GM11168 (cell line): Measurements from ENCODE around the gene SRMS.

Experiments
- in situ Hi-C: fragments of 300-500 bp; cut with MboI; formaldehyde crosslinking; loops from one replicate; pipeline ENCODE4 v1.12.0; 2022; ENCODE audit warnings: low sequenced_read_pairs; ENCODE audit not compliant: unreplicated experiment

Gene SRMS

GRCh38 chr20:63542031-63542559 lies 5.5 kb downstream of the SRMS start:
- in situ Hi-C loops: no loop called here

DNA sequence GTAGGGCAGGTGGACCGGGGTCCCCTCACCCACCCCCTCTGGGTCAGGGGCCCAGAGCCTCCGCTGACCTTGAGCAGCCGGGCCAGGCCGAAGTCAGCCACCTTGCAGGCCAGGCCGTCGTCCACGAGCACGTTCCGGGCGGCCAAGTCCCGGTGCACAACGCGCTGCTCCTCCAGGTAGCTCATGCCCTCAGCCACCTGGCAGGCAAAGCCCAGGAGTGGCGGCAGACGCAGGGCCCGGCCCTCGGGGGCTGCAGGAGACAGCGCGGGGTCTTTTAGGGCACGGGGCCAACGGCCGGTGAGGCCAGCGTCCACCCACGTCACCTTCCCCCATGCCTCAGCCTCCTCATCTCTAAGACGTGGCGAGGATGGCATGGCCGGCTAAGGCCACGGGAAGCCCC lies 6.2 kb downstream of the SRMS start:
- in situ Hi-C loops: no loop called here

GRCh38 chr20:63540417-63541186 lies 6.9 kb downstream of the SRMS start:
- in situ Hi-C loops: no loop called here

- in situ Hi-C loops: no loop called here
Observed at GRCh38 chr20:63539441-63540370, 7.8 kb downstream of the SRMS start.

- in situ Hi-C loops: no loop called here
Observed at GRCh38 chr20:63539092-63539430, 8.5 kb downstream of the SRMS start.

DNA sequence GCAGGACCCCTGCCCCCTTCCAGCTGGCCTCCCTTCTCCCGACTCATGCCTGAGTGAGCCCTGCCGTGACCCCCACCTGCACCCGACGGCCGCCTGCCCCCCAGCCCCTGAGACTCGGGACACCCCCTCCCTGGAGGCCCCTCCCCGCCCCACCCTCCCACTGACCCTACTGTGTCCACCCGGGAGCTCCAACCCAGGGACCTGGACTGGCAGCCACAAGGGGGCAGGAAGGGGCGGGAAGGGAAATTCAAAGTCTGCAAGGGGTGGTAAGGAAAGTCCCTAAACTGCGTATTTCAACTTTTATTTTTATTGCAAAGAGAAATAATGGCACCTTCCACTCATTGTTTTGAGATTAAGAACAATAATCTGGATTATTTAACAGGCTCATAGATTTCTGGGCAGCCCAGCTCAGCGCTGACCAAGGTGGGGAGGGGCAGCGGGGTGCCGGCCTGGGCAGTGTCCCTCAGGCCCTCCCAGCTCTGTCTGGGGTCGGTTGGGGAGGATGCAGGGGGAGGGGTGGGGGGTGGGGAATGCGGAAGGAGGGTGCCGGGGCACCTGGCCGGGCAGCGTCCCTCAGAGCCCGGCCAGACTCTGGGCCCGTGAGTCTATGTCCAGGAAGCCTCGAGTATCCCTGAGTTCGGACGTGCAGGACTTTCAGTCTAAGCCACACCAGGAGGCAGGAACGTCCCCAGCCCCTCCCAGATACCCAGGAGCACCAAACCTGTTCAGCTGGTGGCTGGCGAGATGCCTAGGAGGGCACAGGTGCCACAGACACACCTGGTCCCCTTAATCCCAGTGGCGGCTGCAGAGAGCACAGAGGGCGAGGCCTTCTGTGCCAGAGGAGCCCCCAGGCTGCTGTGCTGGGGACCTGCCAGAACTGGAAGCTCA lies 9.1 kb downstream of the SRMS start:
- in situ Hi-C loops: no loop called here

GRCh38 chr20:63537525-63538203 lies 9.9 kb downstream of the SRMS start:
- in situ Hi-C loops: no loop called here

DNA sequence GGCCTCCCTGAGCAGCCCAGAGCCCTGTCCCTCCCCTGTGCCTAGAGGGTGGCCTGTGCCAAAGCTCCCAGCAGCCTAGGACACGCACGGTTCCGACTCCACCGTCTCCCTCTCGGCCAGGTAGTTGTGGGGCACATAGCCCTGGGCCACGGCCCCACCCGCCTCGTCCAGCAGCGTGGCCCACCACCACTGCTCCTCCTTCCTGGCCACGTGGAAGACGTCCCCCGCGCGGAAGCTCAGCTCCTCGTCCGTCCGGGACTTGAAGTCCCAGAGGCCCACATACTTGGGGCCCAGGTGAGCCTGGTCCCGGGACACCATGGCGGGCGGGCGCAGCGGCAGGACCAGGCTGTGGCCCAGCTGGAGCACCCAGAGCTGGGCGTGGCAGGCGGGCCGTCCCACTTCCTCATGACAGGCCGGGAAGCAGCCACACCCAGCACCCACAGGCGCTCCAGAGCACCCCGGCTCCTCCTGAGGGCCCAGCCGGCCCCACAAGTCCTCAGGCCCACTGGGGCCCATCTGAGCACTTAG lies 10.5 kb downstream of the SRMS start, which contains the start of gene PTK6:
Gene PTK6, minus strand, starts transcription at position 380 of the 528 bp plus-strand sequence. Its CDS starts 62 bp downstream, at position 318.
- in situ Hi-C loops: no loop called here

DNA sequence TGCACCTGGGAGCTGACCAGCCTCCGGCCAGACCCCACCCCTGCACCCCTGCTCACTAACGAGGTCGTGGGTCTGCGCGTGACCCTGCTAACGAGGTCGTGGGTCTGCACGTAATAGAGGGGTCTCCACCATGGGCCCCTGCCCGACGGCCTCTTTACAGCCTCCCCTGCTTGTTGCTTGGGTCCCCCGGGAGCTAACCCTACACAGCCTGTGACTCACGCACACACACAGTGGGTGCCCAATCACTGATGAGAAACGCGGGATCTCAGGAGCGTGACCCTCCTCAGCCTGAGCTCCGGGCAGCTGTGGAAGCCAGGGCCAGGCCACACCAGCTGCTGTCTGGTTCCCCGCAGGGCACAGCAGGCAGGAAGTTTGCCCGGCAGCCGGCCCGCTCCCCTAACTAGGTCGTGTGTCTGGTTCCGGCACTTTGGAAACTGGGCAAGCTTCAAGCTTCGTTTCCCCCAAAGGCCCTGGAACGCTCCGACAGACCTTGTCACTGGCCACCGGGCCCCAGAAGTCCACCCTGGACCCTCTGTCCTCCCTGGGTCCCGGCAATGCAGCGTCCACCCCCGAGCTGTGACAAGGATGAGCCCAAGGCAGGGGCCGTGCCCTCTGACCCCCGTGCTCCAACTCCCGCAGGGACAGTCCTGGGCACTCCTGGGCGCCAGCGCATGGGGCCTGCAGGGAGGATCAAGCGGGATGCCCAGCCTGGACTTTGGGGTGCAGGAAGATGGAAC lies 11.1 kb downstream of the SRMS start:
- in situ Hi-C loops: no loop called here

DNA sequence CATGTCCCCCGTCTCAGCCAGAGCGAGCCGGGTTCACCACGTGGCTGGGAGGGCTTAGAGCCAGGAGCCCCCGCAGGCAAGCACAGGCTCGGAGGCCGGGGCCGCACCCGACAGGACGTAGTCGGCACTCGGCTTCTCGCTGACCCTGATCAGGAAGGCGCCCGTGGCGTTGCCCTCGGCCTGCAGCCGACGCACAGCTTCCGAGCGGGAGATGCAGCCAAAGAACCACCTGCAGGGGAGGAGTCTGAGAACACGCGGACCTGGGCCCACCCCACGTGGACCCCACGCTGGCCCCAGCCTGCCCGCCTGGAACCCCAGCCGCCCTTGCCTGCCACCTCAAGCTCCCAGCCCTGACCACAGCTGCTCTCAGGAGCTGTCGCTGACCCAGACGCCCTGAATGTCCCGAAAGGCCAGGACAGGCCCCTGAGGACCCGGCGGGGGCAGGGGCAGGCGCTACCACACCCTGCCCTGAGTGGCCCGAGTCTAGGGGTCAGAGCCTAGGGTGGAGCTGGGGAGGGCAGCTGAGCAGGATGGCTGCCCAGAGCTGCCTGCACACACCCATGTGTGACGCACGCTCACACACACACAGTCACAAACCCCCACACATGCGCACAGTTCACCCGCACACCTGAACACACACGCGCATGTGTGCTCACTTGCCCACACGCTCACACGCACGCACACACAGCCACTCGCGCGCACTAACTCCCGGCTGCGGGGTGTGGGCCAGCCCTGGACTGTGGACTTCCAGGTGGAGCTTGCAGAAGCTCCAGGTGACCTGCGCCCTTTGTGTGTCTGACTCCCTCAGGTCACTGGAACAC lies 12.5 kb downstream of the SRMS start:
- in situ Hi-C loops: no loop called here

- in situ Hi-C loops: no loop called here
Observed at GRCh38 chr20:63534427-63534830, 13.1 kb downstream of the SRMS start.

GRCh38 chr20:63533871-63534393 lies 13.6 kb downstream of the SRMS start:
- in situ Hi-C loops: no loop called here

DNA sequence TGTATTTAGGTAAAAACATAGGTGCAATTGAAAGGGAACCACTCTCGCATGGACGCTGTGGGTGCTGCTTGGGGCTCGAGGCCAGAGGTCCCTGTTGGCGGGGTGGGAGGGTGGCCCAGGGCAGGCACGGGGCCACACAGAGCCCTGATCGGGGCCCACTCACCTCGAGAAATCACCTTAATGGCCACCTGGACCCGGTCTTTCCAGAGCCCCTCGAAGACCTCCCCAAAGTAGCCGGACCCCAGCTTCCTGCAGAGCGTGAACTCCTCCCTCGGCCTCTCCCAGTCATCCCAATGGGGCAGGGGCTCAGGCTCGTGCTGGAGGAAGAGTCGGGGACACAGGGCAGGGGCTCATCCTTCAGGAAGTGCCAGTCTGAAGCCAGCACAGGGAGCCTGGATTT lies 14.2 kb downstream of the SRMS start:
- in situ Hi-C loops: no loop called here

- in situ Hi-C loops: no loop called here
Observed at GRCh38 chr20:63532449-63532971, 15.0 kb downstream of the SRMS start.

DNA sequence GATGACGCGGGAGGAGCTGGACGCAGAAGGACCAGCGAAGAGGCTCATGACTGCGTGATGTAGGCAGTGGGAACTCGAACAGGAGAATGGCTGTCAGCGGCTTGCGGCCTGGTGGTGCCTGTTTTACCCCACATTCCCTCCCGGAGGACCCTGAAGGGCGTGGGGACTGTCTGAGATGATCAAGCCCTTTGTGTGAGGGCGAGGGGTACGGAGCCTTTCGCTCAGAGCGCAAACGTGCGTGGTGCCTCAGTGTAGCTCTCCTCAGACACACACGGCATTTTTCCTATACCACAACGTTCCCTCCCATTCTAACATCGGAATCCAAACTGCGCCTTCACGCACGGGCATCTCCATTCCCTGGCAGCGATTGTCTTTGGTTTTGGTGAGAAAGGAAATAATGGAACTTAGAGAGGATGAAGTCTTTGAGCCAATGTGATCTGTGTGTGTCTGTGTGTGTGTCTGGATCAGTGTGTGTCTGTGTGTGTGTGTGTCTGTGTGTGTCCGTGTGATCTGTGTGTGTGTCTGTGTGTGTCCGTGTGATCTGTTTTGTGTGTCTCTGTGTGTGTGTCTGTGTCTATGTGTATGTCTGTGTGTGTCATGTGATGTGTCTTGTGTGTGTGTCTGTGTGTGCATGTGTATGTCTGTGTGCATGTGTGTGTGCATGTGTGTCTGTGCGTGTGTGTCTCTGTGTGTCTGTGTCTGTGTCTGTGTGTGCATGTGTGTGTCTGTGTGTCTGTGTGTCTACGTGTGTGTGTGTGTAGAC lies 15.7 kb downstream of the SRMS start:
- in situ Hi-C loops: no loop called here

DNA sequence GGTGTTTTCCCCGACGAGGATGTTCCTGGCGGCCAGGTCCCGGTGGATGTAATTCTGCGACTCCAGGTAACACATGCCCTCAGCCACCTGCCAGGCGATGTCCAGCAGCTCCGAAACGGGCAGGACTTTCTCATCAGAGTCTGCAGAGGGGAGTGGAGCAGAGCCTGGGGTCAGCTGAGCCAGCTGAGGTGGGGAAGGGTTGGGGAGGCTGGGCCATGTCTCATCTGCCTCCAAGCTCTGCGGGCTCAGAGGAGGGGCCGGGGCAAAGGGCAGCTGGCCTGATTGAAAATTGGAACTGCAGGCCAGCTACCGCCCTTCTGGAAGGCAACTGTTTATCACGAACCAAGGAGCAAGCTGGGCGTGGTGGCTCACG lies 16.8 kb downstream of the SRMS start:
- in situ Hi-C loops: no loop called here
